Astrocyte (in vitro differentiated cells and primary cell): Measurements from ENCODE around the gene PLCL1.

Experiments used
- EZH2 ChIP-seq: IDR thresholded peaks from 2 replicates; pipeline ENCODE4 v1.6.1; 2012; ENCODE audit warnings: mild to moderate bottlenecking, low read length, inconsistent platforms; ENCODE audit not compliant: insufficient read depth
- TF ChIP-seq, protein P1 (sequence below): IDR thresholded peaks from 2 replicates; pipeline ENCODE4 v1.5.1; 2011; ENCODE audit warnings: low read depth, mild to moderate bottlenecking, inconsistent platforms, low read length, moderate library complexity; ENCODE audit not compliant: insufficient read depth

DNA sequence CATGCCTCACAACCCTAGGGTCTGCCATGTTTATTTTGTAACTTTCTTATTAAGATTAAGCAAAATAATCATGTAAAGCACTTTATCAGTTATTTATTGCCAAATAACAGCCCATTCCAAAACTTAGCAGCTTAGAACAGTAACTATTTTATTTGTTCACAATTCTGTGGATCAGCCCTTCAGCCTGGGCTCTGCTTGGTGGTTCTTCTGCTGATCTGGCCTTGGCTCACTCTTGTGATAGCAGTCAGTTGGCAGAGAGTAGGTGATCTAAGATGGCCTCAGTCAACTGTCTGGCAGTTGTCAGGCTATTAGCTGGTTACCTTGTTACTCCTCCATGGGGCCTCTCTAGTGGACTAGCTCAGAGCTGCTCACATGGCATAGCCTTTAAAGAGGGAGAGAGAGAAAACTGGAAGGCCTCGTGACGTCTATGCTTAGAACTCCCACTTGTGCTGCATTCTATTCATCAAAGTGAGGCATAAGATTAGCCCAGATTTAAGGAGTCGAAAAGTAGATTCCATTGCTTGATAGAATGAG, 54.3 kb downstream of the PLCL1 start:
- TF ChIP-seq EZH2, result no peak
- TF ChIP-seq, protein P1, sequence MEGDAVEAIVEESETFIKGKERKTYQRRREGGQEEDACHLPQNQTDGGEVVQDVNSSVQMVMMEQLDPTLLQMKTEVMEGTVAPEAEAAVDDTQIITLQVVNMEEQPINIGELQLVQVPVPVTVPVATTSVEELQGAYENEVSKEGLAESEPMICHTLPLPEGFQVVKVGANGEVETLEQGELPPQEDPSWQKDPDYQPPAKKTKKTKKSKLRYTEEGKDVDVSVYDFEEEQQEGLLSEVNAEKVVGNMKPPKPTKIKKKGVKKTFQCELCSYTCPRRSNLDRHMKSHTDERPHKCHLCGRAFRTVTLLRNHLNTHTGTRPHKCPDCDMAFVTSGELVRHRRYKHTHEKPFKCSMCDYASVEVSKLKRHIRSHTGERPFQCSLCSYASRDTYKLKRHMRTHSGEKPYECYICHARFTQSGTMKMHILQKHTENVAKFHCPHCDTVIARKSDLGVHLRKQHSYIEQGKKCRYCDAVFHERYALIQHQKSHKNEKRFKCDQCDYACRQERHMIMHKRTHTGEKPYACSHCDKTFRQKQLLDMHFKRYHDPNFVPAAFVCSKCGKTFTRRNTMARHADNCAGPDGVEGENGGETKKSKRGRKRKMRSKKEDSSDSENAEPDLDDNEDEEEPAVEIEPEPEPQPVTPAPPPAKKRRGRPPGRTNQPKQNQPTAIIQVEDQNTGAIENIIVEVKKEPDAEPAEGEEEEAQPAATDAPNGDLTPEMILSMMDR, result no peak
